ENCODE data around the gene IGF2BP2. TPM values are rescaled to one million over a fixed set of nuclear protein-coding genes. Genes with fewer than 3 reads are reported as not detected.
"Not testable (repeated sequence)": the region's sequence is repeated elsewhere in the genome, so short reads cannot be mapped to it uniquely, and the experiment has no call there.

IGF2BP2 gene
- total RNA-seq, 2 experiments from 2014 or later: 0.54 to 0.55 TPM

- peaks cover 9% of the 10 kb centered on the region for H3K9me3 Mint-ChIP-seq (ENCODE audit: low read depth)
- no peak overlapping the region for H3K4me3 Mint-ChIP-seq
- H3K36me3 Mint-ChIP-seq (ENCODE audit: low read depth): peaks cover 2% of the 10 kb centered on the region
- DNase-seq (no peak), ATAC-seq (no peak)
- CTCF ChIA-PET: interaction anchor here (0.6 to 1.8 kb wide), 3 partner anchors 10 to 686 kb away, joined by 3 to 4 read pairs (median 3); no protein-coding TSS in a partner anchor
- intact Hi-C loops (cut with DNase I, micrococcal nuclease): no loop called here
- no peak overlapping the region for H3K27ac Mint-ChIP-seq
- no peaks in the 10 kb centered on the region for H3K27me3 Mint-ChIP-seq
- no peaks in the 10 kb centered on the region for H3K4me1 Mint-ChIP-seq
- POLR2A ChIA-PET: interaction anchor here (0.6 kb wide), 1 partner anchor 243 kb away, joined by 8 read pairs; no protein-coding TSS in a partner anchor
These were observed 31.8 kb upstream of the IGF2BP2 start for GRCh38 chr3:185856652-185857051.

GRCh38 chr3:185853771-185854170 is 28.9 kb upstream of the IGF2BP2 start:
- H3K4me1 Mint-ChIP-seq; DNase-seq; ATAC-seq; H3K4me3 Mint-ChIP-seq; intact Hi-C loops (cut with DNase I, micrococcal nuclease); H3K9me3 Mint-ChIP-seq (ENCODE audit: low read depth); H3K36me3 Mint-ChIP-seq (ENCODE audit: low read depth); H3K27ac Mint-ChIP-seq; POLR2A ChIA-PET; H3K27me3 Mint-ChIP-seq: not testable (repeated sequence)
- CTCF ChIA-PET: interaction anchor here (1.2 kb wide), 1 partner anchor 86 kb away, joined by 3 read pairs; no protein-coding TSS in a partner anchor

GRCh38 chr3:185852635-185853034 is 27.8 kb upstream of the IGF2BP2 start:
- ChIA-PET CTCF (no interaction called here), POLR2A (no interaction called here)
- no peak for ATAC-seq
- H3K27me3 Mint-ChIP-seq: peaks cover 1% of the 10 kb centered on the region
- no peak overlapping the region for H3K4me3 Mint-ChIP-seq
- no peak overlapping the region for H3K27ac Mint-ChIP-seq
- H3K4me1 Mint-ChIP-seq: no peaks in the 10 kb centered on the region
- H3K9me3 Mint-ChIP-seq (ENCODE audit: low read depth): peaks cover 9% of the 10 kb centered on the region
- peaks cover 2% of the 10 kb centered on the region for H3K36me3 Mint-ChIP-seq (ENCODE audit: low read depth)
- intact Hi-C loops (cut with DNase I, micrococcal nuclease): no loop called here
- no peak for DNase-seq

GRCh38 chr3:185851959-185852358 is 27.1 kb upstream of the IGF2BP2 start:
- no peak overlapping the region for H3K27ac Mint-ChIP-seq
- H3K27me3 Mint-ChIP-seq: peaks cover 4% of the 10 kb centered on the region
- peaks cover 2% of the 10 kb centered on the region for H3K36me3 Mint-ChIP-seq (ENCODE audit: low read depth)
- no peaks in the 10 kb centered on the region for H3K4me1 Mint-ChIP-seq
- POLR2A ChIA-PET: no interaction called here
- intact Hi-C loops (cut with DNase I, micrococcal nuclease): no loop called here
- no peak overlapping the region for H3K4me3 Mint-ChIP-seq
- DNase-seq (no peak), ATAC-seq (no peak)
- CTCF ChIA-PET: no interaction called here
- H3K9me3 Mint-ChIP-seq (ENCODE audit: low read depth): peaks cover 8% of the 10 kb centered on the region

- no peak overlapping the region for H3K4me3 Mint-ChIP-seq
- DNase-seq: no peak
- H3K27me3 Mint-ChIP-seq: peaks cover 4% of the 10 kb centered on the region
- H3K4me1 Mint-ChIP-seq: no peaks in the 10 kb centered on the region
- intact Hi-C loops (cut with DNase I, micrococcal nuclease): no loop called here
- no peaks in the 10 kb centered on the region for H3K36me3 Mint-ChIP-seq (ENCODE audit: low read depth)
- H3K27ac Mint-ChIP-seq: no peak overlapping the region
- POLR2A ChIA-PET: no interaction called here
- ATAC-seq: no peak
- CTCF ChIA-PET: interaction anchor here (0.6 to 1.3 kb wide), 2 partner anchors 24 to 92 kb away, joined by 3 read pairs; no protein-coding TSS in a partner anchor
- H3K9me3 Mint-ChIP-seq (ENCODE audit: low read depth): peaks cover 1% of the 10 kb centered on the region
These were observed 26.2 kb upstream of the IGF2BP2 start for GRCh38 chr3:185851046-185851445.

GRCh38 chr3:185847506-185847905 is 22.7 kb upstream of the IGF2BP2 start:
- DNase-seq (no peak), ATAC-seq (no peak)
- Mint-ChIP-seq H3K4me1 (no peaks in the 10 kb centered on the region), H3K4me3 (no peak overlapping the region), H3K27ac (no peak overlapping the region), H3K27me3 (peaks cover 6% of the 10 kb centered on the region), H3K9me3 (ENCODE audit: low read depth) (no peaks in the 10 kb centered on the region), H3K36me3 (ENCODE audit: low read depth) (no peaks in the 10 kb centered on the region)
- ChIA-PET CTCF (interaction anchor here (0.6 to 0.7 kb wide), 2 partner anchors 11 to 85 kb away, joined by 3 read pairs; no protein-coding TSS in a partner anchor), POLR2A (no interaction called here)
- intact Hi-C loops (cut with DNase I, micrococcal nuclease): no loop called here

GRCh38 chr3:185846037-185846436 is 21.2 kb upstream of the IGF2BP2 start:
- no peak overlapping the region for H3K27ac Mint-ChIP-seq
- intact Hi-C loops (cut with DNase I, micrococcal nuclease): no loop called here
- ATAC-seq (no peak), DNase-seq (no peak)
- ChIA-PET CTCF (interaction anchor here (1.6 kb wide), 1 partner anchor 77 kb away, joined by 3 read pairs; no protein-coding TSS in a partner anchor), POLR2A (interaction anchor here (0.7 kb wide), 1 partner anchor 66 kb away, joined by 3 read pairs; no protein-coding TSS in a partner anchor)
- no peaks in the 10 kb centered on the region for H3K9me3 Mint-ChIP-seq (ENCODE audit: low read depth)
- H3K36me3 Mint-ChIP-seq (ENCODE audit: low read depth): no peaks in the 10 kb centered on the region
- H3K4me3 Mint-ChIP-seq: no peak overlapping the region
- peaks cover 6% of the 10 kb centered on the region for H3K27me3 Mint-ChIP-seq
- no peaks in the 10 kb centered on the region for H3K4me1 Mint-ChIP-seq

GRCh38 chr3:185844051-185844450 is 19.2 kb upstream of the IGF2BP2 start:
- Mint-ChIP-seq H3K27me3 (peaks cover 7% of the 10 kb centered on the region), H3K4me1 (no peaks in the 10 kb centered on the region), H3K9me3 (ENCODE audit: low read depth) (no peaks in the 10 kb centered on the region), H3K4me3 (no peak overlapping the region), H3K36me3 (ENCODE audit: low read depth) (no peaks in the 10 kb centered on the region), H3K27ac (no peak overlapping the region)
- ChIA-PET POLR2A (no interaction called here), CTCF (no interaction called here)
- intact Hi-C loops (cut with DNase I, micrococcal nuclease): no loop called here
- ATAC-seq: no peak
- DNase-seq: no peak

GRCh38 chr3:185843635-185844034 is 18.8 kb upstream of the IGF2BP2 start:
- DNase-seq (no peak), ATAC-seq (no peak)
- Mint-ChIP-seq H3K9me3 (ENCODE audit: low read depth) (no peaks in the 10 kb centered on the region), H3K36me3 (ENCODE audit: low read depth) (no peaks in the 10 kb centered on the region), H3K4me3 (no peak overlapping the region), H3K4me1 (no peaks in the 10 kb centered on the region), H3K27ac (no peak overlapping the region), H3K27me3 (peaks cover 7% of the 10 kb centered on the region)
- POLR2A ChIA-PET: no interaction called here
- CTCF ChIA-PET: no interaction called here
- intact Hi-C loops (cut with DNase I, micrococcal nuclease): no loop called here

GRCh38 chr3:185843126-185843525 is 18.3 kb upstream of the IGF2BP2 start:
- ATAC-seq (no peak), DNase-seq (no peak)
- CTCF ChIA-PET: no interaction called here
- H3K27me3 Mint-ChIP-seq: peaks cover 7% of the 10 kb centered on the region
- intact Hi-C loops (cut with DNase I, micrococcal nuclease): no loop called here
- no peak overlapping the region for H3K4me3 Mint-ChIP-seq
- H3K9me3 Mint-ChIP-seq (ENCODE audit: low read depth): no peaks in the 10 kb centered on the region
- no peak overlapping the region for H3K27ac Mint-ChIP-seq
- no peaks in the 10 kb centered on the region for H3K4me1 Mint-ChIP-seq
- no peaks in the 10 kb centered on the region for H3K36me3 Mint-ChIP-seq (ENCODE audit: low read depth)
- POLR2A ChIA-PET: no interaction called here

GRCh38 chr3:185842241-185842640 is 17.4 kb upstream of the IGF2BP2 start:
- DNase-seq: no peak
- H3K9me3 Mint-ChIP-seq (ENCODE audit: low read depth): no peaks in the 10 kb centered on the region
- no peak overlapping the region for H3K4me3 Mint-ChIP-seq
- ChIA-PET POLR2A (no interaction called here), CTCF (interaction anchor here (0.6 kb wide), 1 partner anchor 698 kb away, joined by 3 read pairs; no protein-coding TSS in a partner anchor)
- H3K27me3 Mint-ChIP-seq: peaks cover 3% of the 10 kb centered on the region
- intact Hi-C loops (cut with DNase I, micrococcal nuclease): no loop called here
- H3K36me3 Mint-ChIP-seq (ENCODE audit: low read depth): no peaks in the 10 kb centered on the region
- H3K4me1 Mint-ChIP-seq: no peaks in the 10 kb centered on the region
- ATAC-seq: no peak
- no peak overlapping the region for H3K27ac Mint-ChIP-seq

- DNase-seq; H3K27ac Mint-ChIP-seq; ATAC-seq; H3K36me3 Mint-ChIP-seq (ENCODE audit: low read depth); H3K27me3 Mint-ChIP-seq; intact Hi-C loops (cut with DNase I, micrococcal nuclease); H3K4me3 Mint-ChIP-seq; POLR2A ChIA-PET; CTCF ChIA-PET; H3K4me1 Mint-ChIP-seq; H3K9me3 Mint-ChIP-seq (ENCODE audit: low read depth): not testable (repeated sequence)
These were observed 13.7 kb upstream of the IGF2BP2 start for GRCh38 chr3:185838417-185838989.

Measured in activated CD4-positive, alpha-beta T cell treated with anti-CD3 and anti-CD28 coated beads for 36 hours (primary cell).